Loucy (cell line): ENCODE measurements around the gene IGFN1.

Experiments
- H2AFZ ChIP-seq: fragments of 200-600 bp; sonication (generic); 2 replicates; pipeline ENCODE4 v1.6.0; 2016; ENCODE audit warnings: antibody characterized with exemption, mild to moderate bottlenecking, low read length, moderate library complexity
- H3F3A ChIP-seq: fragments of 200-600 bp; 2 replicates; pipeline ENCODE4 v1.6.0; 2016; ENCODE audit warnings: antibody characterized with exemption, low read depth, mild to moderate bottlenecking
- H3K27me3 ChIP-seq: fragments of 200-600 bp; sonication (generic); 2 replicates; pipeline ENCODE4 v1.6.1; 2014; ENCODE audit warnings: low read length, mild to moderate bottlenecking; ENCODE audit not compliant: insufficient read depth, poor library complexity, severe bottlenecking
- H3K36me3 ChIP-seq: fragments of 200-600 bp; sonication (generic); 2 replicates; pipeline ENCODE4 v1.6.1; 2016; ENCODE audit warnings: low read length; ENCODE audit not compliant: insufficient read depth
- H3K4me1 ChIP-seq: fragments of 200-600 bp; sonication (generic); 2 replicates; pipeline ENCODE4 v1.5.1; 2014; ENCODE audit warnings: low read length, mild to moderate bottlenecking; ENCODE audit not compliant: insufficient read depth, poor library complexity, severe bottlenecking
- H3K4me2 ChIP-seq: fragments of 200-600 bp; sonication (generic); 2 replicates; pipeline ENCODE4 v1.6.0; 2014; ENCODE audit warnings: antibody characterized with exemption, low read length, low read depth, mild to moderate bottlenecking; ENCODE audit not compliant: poor library complexity, severe bottlenecking
- H3K4me3 ChIP-seq: fragments of 200-600 bp; sonication (generic); 2 replicates; pipeline ENCODE4 v1.5.1; 2014; ENCODE audit warnings: low read length, mild to moderate bottlenecking, mixed read lengths; ENCODE audit not compliant: poor library complexity, severe bottlenecking
- H3K79me2 ChIP-seq: fragments of 200-600 bp; sonication (generic); 2 replicates; pipeline ENCODE4 v1.6.1; 2014; ENCODE audit warnings: low read length; ENCODE audit not compliant: insufficient read depth
- H3K9ac ChIP-seq: fragments of 200-600 bp; sonication (generic); 2 replicates; pipeline ENCODE4 v1.6.0; 2014; ENCODE audit warnings: mild to moderate bottlenecking, low read depth, low read length, moderate library complexity; ENCODE audit not compliant: poor library complexity, severe bottlenecking
- H3K9me2 ChIP-seq: fragments of 200-600 bp; sonication (generic); replicated peaks from 2 replicates; pipeline ENCODE4 v1.6.1; 2016; ENCODE audit warnings: low read depth, low read length, mixed read lengths
- H3K9me3 ChIP-seq: fragments of 200-600 bp; sonication (generic); 2 replicates; pipeline ENCODE4 v1.6.1; 2014; ENCODE audit warnings: mild to moderate bottlenecking, antibody characterized with exemption, low read length, low read depth; ENCODE audit not compliant: insufficient read depth
- H4K20me1 ChIP-seq: fragments of 200-600 bp; sonication (generic); 2 replicates; pipeline ENCODE4 v1.6.0; 2014; ENCODE audit warnings: antibody characterized with exemption, low read length, mild to moderate bottlenecking; ENCODE audit not compliant: insufficient read depth, poor library complexity, severe bottlenecking
- EZH2phosphoT487 ChIP-seq: fragments of 200-600 bp; IDR thresholded peaks from 2 replicates; pipeline ENCODE4 v1.6.1; 2018; ENCODE audit warnings: antibody characterized with exemption, mild to moderate bottlenecking, moderate library complexity, borderline replicate concordance
- TF ChIP-seq, protein P1 (sequence below): fragments of 200-600 bp; sonication (generic); conservative IDR thresholded peaks from 2 replicates; pipeline ENCODE4 v1.5.1; 2014; ENCODE audit warnings: mild to moderate bottlenecking, antibody characterized with exemption, low read length

Gene IGFN1

DNA sequence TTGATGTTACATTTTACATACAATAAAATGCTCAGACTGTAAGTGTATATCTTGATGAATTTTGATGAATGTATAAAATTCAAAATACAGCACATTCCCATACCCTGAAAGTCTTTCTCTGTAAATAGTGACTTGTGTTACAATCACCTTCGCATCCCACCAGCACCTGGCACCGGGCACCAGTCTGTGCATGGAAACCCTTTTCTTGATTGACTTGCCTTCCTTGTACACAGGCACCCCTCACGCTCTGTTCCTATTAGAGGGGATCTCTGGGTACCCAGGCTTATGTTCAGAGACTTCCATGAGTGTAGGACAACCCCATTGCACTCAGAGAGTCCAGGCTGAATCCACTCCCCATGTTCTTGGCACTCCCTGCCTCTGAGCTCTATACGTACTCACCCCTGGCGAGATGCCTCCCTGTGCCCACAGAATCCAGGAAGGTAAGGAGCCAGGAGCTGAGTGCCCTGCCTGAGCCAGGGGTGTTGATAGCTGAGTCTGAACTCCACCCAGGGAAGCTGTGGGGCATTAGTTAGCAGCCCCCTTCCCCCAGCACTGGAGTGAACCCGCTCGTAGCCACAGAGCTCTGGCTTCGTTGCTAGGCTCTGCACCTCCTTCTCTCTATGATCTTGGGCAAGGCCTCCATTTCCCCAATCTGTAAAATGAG lies 70.2 kb downstream of the IGFN1 start:
- Histone ChIP-seq H3K9me3 (no peaks in the 10 kb centered on the region), H3K4me3 (no peak overlapping the region), H3K27me3 (no peaks in the 10 kb centered on the region), H4K20me1 (no peaks in the 10 kb centered on the region), H3F3A (no peaks in the 10 kb centered on the region), H3K4me1 (no peaks in the 10 kb centered on the region), H3K4me2 (no peak overlapping the region), H3K9me2 (no peaks in the 10 kb centered on the region), H3K9ac (no peak overlapping the region), H3K79me2 (no peaks in the 10 kb centered on the region), H3K36me3 (no peaks in the 10 kb centered on the region), H2AFZ (no peak overlapping the region)
- TF ChIP-seq, protein P1, sequence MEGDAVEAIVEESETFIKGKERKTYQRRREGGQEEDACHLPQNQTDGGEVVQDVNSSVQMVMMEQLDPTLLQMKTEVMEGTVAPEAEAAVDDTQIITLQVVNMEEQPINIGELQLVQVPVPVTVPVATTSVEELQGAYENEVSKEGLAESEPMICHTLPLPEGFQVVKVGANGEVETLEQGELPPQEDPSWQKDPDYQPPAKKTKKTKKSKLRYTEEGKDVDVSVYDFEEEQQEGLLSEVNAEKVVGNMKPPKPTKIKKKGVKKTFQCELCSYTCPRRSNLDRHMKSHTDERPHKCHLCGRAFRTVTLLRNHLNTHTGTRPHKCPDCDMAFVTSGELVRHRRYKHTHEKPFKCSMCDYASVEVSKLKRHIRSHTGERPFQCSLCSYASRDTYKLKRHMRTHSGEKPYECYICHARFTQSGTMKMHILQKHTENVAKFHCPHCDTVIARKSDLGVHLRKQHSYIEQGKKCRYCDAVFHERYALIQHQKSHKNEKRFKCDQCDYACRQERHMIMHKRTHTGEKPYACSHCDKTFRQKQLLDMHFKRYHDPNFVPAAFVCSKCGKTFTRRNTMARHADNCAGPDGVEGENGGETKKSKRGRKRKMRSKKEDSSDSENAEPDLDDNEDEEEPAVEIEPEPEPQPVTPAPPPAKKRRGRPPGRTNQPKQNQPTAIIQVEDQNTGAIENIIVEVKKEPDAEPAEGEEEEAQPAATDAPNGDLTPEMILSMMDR, result no peak
- TF ChIP-seq EZH2phosphoT487, result no peak

GRCh38 chr1:201261771-201262547 lies 71.3 kb downstream of the IGFN1 start:
- no peaks in the 10 kb centered on the region for H3K9me3 ChIP-seq
- H3K4me1 ChIP-seq, result no peaks in the 10 kb centered on the region
- H3K36me3 ChIP-seq, result no peaks in the 10 kb centered on the region
- no peaks in the 10 kb centered on the region for H3K79me2 ChIP-seq
- no peaks in the 10 kb centered on the region for H3F3A ChIP-seq
- no peak overlapping the region for H3K4me2 ChIP-seq
- no peak overlapping the region for H3K9ac ChIP-seq
- H3K4me3 ChIP-seq, result no peak overlapping the region
- H4K20me1 ChIP-seq, result no peaks in the 10 kb centered on the region
- no peaks in the 10 kb centered on the region for H3K27me3 ChIP-seq
- no peaks in the 10 kb centered on the region for H3K9me2 ChIP-seq
- TF ChIP-seq, protein P1, result no peak
- no peak for TF ChIP-seq EZH2phosphoT487
- no peak overlapping the region for H2AFZ ChIP-seq

- TF ChIP-seq, protein P1, result no peak
- TF ChIP-seq EZH2phosphoT487, result no peak
- H2AFZ ChIP-seq, result no peak overlapping the region
- H3K9me3 ChIP-seq, result no peaks in the 10 kb centered on the region
- no peaks in the 10 kb centered on the region for H3K27me3 ChIP-seq
- H3K79me2 ChIP-seq, result no peaks in the 10 kb centered on the region
- H3K9ac ChIP-seq, result no peak overlapping the region
- H4K20me1 ChIP-seq, result no peaks in the 10 kb centered on the region
- H3K4me2 ChIP-seq, result no peak overlapping the region
- H3F3A ChIP-seq, result no peaks in the 10 kb centered on the region
- H3K36me3 ChIP-seq, result no peaks in the 10 kb centered on the region
- no peaks in the 10 kb centered on the region for H3K4me1 ChIP-seq
- H3K4me3 ChIP-seq, result no peak overlapping the region
- no peaks in the 10 kb centered on the region for H3K9me2 ChIP-seq
Measured at GRCh38 chr1:201262963-201263608, 72.5 kb downstream of the IGFN1 start.
